Measurements from ENCODE around the gene OSBPL3. TPM values are rescaled to one million over a fixed set of nuclear protein-coding genes. Genes with fewer than 3 reads are reported as not detected.

Gene OSBPL3
- total RNA-seq, 1 donor from 2014 or later, result 9.8 TPM

DNA sequence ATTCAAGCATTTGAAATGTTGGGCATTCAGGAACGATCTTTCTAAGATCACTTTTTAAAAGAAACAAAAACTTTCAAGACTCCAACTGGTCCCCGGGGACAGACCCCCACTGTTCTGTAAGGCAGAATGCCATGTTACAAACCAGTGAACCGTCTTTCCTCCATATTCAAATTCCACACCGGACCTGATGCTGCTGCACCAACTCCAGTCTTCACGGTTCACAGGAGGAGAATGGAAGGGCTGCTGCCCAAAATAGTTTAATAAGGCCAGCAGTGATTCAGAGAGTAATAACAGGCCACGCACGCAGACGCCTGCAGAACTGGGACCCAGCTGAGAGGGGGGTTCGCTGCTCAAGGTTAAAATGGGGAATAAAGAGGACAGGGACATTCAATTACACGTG is 47.2 kb downstream of the OSBPL3 start:
- H3K27ac Mint-ChIP-seq, result no peak overlapping the region
- H3K27me3 Mint-ChIP-seq (ENCODE audit: low read depth), result no peaks in the 10 kb centered on the region
- peaks cover 10% of the 10 kb centered on the region for H3K4me1 Mint-ChIP-seq
- peaks cover 4% of the 10 kb centered on the region for H3K36me3 Mint-ChIP-seq
- TF ChIP-seq CTCF (IDR thresholded peaks at IDR 0.05; ENCODE audit: unreplicated experiment), result no peak
- H3K4me3 Mint-ChIP-seq, result no peak overlapping the region
- H3K9me3 Mint-ChIP-seq, result peaks cover 14% of the 10 kb centered on the region
- no peak for DNase-seq (ENCODE audit: low spot score in 2 of 2, unreplicated experiment in 2 of 2)

- Mint-ChIP-seq H3K36me3 (peaks cover 4% of the 10 kb centered on the region), H3K27ac (no peak overlapping the region), H3K4me3 (no peak overlapping the region), H3K27me3 (ENCODE audit: low read depth) (no peaks in the 10 kb centered on the region), H3K9me3 (peaks cover 11% of the 10 kb centered on the region), H3K4me1 (peaks cover 10% of the 10 kb centered on the region)
- TF ChIP-seq CTCF (IDR thresholded peaks at IDR 0.05; ENCODE audit: unreplicated experiment), result no peak
- no peak for DNase-seq (ENCODE audit: low spot score in 2 of 2, unreplicated experiment in 2 of 2)
Measured at GRCh38 chr7:24932389-24932788, 47.6 kb downstream of the OSBPL3 start.

- Mint-ChIP-seq H3K27me3 (ENCODE audit: low read depth) (no peaks in the 10 kb centered on the region), H3K4me3 (no peak overlapping the region), H3K9me3 (peaks cover 11% of the 10 kb centered on the region), H3K4me1 (peaks cover 10% of the 10 kb centered on the region), H3K36me3 (peaks cover 4% of the 10 kb centered on the region), H3K27ac (no peak overlapping the region)
- no peak for DNase-seq (ENCODE audit: low spot score in 2 of 2, unreplicated experiment in 2 of 2)
- no peak for TF ChIP-seq CTCF (IDR thresholded peaks at IDR 0.05; ENCODE audit: unreplicated experiment)
Measured at GRCh38 chr7:24931844-24932243, 48.1 kb downstream of the OSBPL3 start.

GRCh38 chr7:24930856-24931255 is 49.1 kb downstream of the OSBPL3 start:
- no peak for TF ChIP-seq CTCF (IDR thresholded peaks at IDR 0.05; ENCODE audit: unreplicated experiment)
- DNase-seq (ENCODE audit: low spot score in 2 of 2, unreplicated experiment in 2 of 2), result no peak
- H3K4me1 Mint-ChIP-seq, result no peaks in the 10 kb centered on the region
- H3K27me3 Mint-ChIP-seq (ENCODE audit: low read depth), result no peaks in the 10 kb centered on the region
- H3K9me3 Mint-ChIP-seq, result peaks cover 6% of the 10 kb centered on the region
- H3K36me3 Mint-ChIP-seq, result peaks cover 4% of the 10 kb centered on the region
- no peak overlapping the region for H3K4me3 Mint-ChIP-seq
- no peak overlapping the region for H3K27ac Mint-ChIP-seq

GRCh38 chr7:24926623-24927524 is 53.1 kb downstream of the OSBPL3 start:
- Mint-ChIP-seq H3K4me1 (peaks cover 6% of the 10 kb centered on the region), H3K9me3 (peaks cover 6% of the 10 kb centered on the region), H3K4me3 (no peak overlapping the region), H3K27me3 (ENCODE audit: low read depth) (no peaks in the 10 kb centered on the region), H3K36me3 (peaks cover 4% of the 10 kb centered on the region), H3K27ac (no peak overlapping the region)
- TF ChIP-seq CTCF (IDR thresholded peaks at IDR 0.05; ENCODE audit: unreplicated experiment), result no peak
- no peak for DNase-seq (ENCODE audit: low spot score in 2 of 2, unreplicated experiment in 2 of 2)
